Tibial nerve (tissue), 4 donors: Measurements from ENCODE around the gene TP53RK. TPM values are rescaled to one million over a fixed set of nuclear protein-coding genes. Genes with fewer than 3 reads are reported as not detected.

ENCODE experiments used
- DNase-seq, 2 donors: peaks; one replicate each; pipeline ENCODE4 v3.0.0-alpha.2; 2019; ENCODE audit warnings: low spot score in 2 of 2
- H3K27ac ChIP-seq, 4 donors: fragments of 200-600 bp; sonication (generic) in 3 of 4; one replicate each; pipeline ENCODE4 v1.5.1; 2017 to 2019; ENCODE audit warnings: mild to moderate bottlenecking in 1 of 4
- H3K27me3 ChIP-seq, 2 donors: fragments of 200-600 bp; sonication (generic) in 1 of 2; one replicate each; pipeline versions ENCODE4 v1.5.1 to v1.6.0; 2017 to 2019
- H3K36me3 ChIP-seq, 3 donors: fragments of 200-600 bp; sonication (generic); one replicate each; pipeline ENCODE4 v1.5.1; 2018 to 2019
- H3K4me1 ChIP-seq, 4 donors: fragments of 200-600 bp; sonication (generic) in 3 of 4; one replicate each; pipeline ENCODE4 v1.5.1; 2017 to 2019
- H3K4me3 ChIP-seq, 4 donors: fragments of 200-600 bp; sonication (generic) in 3 of 4; one replicate each; pipeline ENCODE4 v1.5.1; 2017 to 2019; ENCODE audit warnings: mild to moderate bottlenecking in 1 of 4, moderate library complexity in 1 of 4
- H3K9me3 ChIP-seq, 4 donors: fragments of 200-600 bp; sonication (generic) in 3 of 4; one replicate each; pipeline ENCODE4 v1.5.1; 2017 to 2019
- CTCF ChIP-seq, 5 experiments: fragments of 200-600 bp in 3 of 5; fragments of 450-650 bp in 2 of 5; sonication (generic) in 3 of 5; IDR thresholded peaks; one replicate each; pipeline ENCODE4 v1.5.1; 2016 to 2019; ENCODE audit warnings: antibody characterized with exemption in 5 of 5, mild to moderate bottlenecking in 3 of 5, moderate library complexity in 2 of 5
- EP300 ChIP-seq, 2 donors: sonication (generic); formaldehyde crosslinking; IDR thresholded peaks; one replicate each; pipeline ENCODE4 v1.6.1; 2017; ENCODE audit warnings: antibody characterized with exemption in 2 of 2, mild to moderate bottlenecking in 1 of 2
- POLR2A ChIP-seq, 2 donors: fragments of 450-650 bp; IDR thresholded peaks; one replicate each; pipeline ENCODE4 v1.6.1; 2017; ENCODE audit warnings: antibody characterized with exemption in 2 of 2, mild to moderate bottlenecking in 2 of 2, moderate library complexity in 2 of 2
- WGBS, 2 donors: methylation state at CpG; one replicate each; pipeline ENCODE4 v1.1.5; 2018; 5-methylcytosine and 5-hydroxymethylcytosine counted together
- total RNA-seq, 4 donors: library from RNA; depleted of rRNA; stranded (reverse); fragments of >200 nt; gene quantifications; one replicate each; pipeline ENCODE4 v1.1.0, GENCODE V29; 2016

The TP53RK gene
- total RNA-seq, 4 donors from 2014 or later, result 16.8 to 24.5 (median 21.9) TPM

DNA sequence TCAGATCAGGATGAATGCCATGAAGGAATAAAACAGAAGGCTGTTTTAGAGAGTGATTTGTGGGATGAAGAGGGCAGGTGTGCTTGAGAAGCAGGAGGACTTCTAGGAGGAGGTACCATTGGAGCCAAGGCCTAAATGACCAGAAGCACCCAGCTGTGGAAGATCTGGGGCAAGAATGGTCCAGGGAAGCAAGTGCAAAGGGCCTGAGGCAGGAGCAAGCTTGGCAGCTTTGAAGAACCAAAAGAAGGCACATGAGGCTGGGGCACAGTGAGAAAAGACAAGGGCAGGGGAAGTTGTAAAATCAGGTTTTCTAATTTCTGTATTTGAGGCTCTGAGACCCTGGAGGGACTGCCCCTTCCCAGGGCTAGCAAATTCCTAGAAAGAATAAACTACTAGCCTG, 47.8 kb downstream of the TP53RK start:
- H3K36me3 ChIP-seq, result no peaks in the 10 kb centered on the region
- TF ChIP-seq POLR2A (IDR thresholded peaks at IDR 0.05), result no peak

GRCh38 chr20:46640536-46641311, 48.5 kb downstream of the TP53RK start:
- Histone ChIP-seq H3K36me3 (no peaks in the 10 kb centered on the region), H3K9me3 (no peaks in the 10 kb centered on the region), H3K4me1 (peaks cover 0 to 19% (median 6%) of the 10 kb centered on the region in 4 donors), H3K27me3 (no peaks in the 10 kb centered on the region), H3K27ac (peak overlapping the region in 2 of 4 donors; percentile 8 to 14), H3K4me3 (no peak overlapping the region)
- DNase-seq, result no peak
- WGBS, 2 donors, result 57 to 64% methylated on average over 13 to 14 of the region's 14 CpGs
- TF ChIP-seq POLR2A (IDR thresholded peaks at IDR 0.05), result no peak
- no peak for TF ChIP-seq CTCF (IDR thresholded peaks at IDR 0.05)
- no peak for TF ChIP-seq EP300 (IDR thresholded peaks at IDR 0.05)

More for the DNA sequence above, 47.8 kb downstream of the TP53RK start:
- no peak for DNase-seq
- no peaks in the 10 kb centered on the region for H3K27me3 ChIP-seq
- peaks cover 0 to 19% (median 6%) of the 10 kb centered on the region in 4 donors for H3K4me1 ChIP-seq
- no peaks in the 10 kb centered on the region for H3K9me3 ChIP-seq
- H3K4me3 ChIP-seq, result no peak overlapping the region
- no peak overlapping the region for H3K27ac ChIP-seq

GRCh38 chr20:46640044-46640443, 49.2 kb downstream of the TP53RK start:
- WGBS, 2 donors, result 82 to 83% methylated on average over 6 of the region's 6 CpGs
- Histone ChIP-seq H3K9me3 (no peaks in the 10 kb centered on the region), H3K27me3 (no peaks in the 10 kb centered on the region), H3K36me3 (no peaks in the 10 kb centered on the region), H3K4me3 (no peak overlapping the region), H3K4me1 (peaks cover 0 to 19% (median 6%) of the 10 kb centered on the region in 4 donors), H3K27ac (peak overlapping the region in 1 of 4 donors; percentile 77)
- DNase-seq, result no peak
- no peak for TF ChIP-seq EP300 (IDR thresholded peaks at IDR 0.05)

GRCh38 chr20:46639587-46639986, 49.7 kb downstream of the TP53RK start:
- peaks cover 0 to 19% (median 6%) of the 10 kb centered on the region in 4 donors for H3K4me1 ChIP-seq
- TF ChIP-seq EP300 (IDR thresholded peaks at IDR 0.05) (no peak), CTCF (IDR thresholded peaks at IDR 0.05) (no peak)
- peak overlapping the region in 1 of 4 donors; percentile 77 for H3K27ac ChIP-seq
- H3K27me3 ChIP-seq, result no peaks in the 10 kb centered on the region
- no peaks in the 10 kb centered on the region for H3K9me3 ChIP-seq
- WGBS, 2 donors, result 90 to 95% methylated on average over 3 of the region's 3 CpGs
- H3K36me3 ChIP-seq, result no peaks in the 10 kb centered on the region
- no peak for DNase-seq
- no peak overlapping the region for H3K4me3 ChIP-seq

DNA sequence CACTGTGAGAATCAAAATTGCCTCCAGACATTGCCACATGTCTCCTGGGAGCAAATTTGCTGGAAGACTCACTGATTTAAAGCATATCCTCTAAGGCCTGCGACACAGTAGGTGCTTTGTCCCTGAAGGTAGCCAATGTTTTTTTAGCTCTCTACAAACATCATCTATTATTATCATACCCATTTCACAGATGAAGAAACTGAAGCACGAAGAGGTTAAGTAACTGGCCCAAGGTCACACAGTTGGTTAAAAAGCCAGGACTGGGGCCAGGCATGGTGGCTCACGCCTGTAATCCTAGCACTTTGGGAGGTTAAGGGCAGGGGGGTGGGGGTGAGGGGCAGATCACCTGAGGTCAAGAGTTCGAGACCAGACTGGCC, 50.4 kb downstream of the TP53RK start:
- Histone ChIP-seq H3K4me3 (no peak overlapping the region), H3K36me3 (no peaks in the 10 kb centered on the region), H3K27ac (peak overlapping the region in 3 of 4 donors; percentile 48 to 77 (median 70)), H3K4me1 (peaks cover 0 to 19% (median 6%) of the 10 kb centered on the region in 4 donors), H3K27me3 (no peaks in the 10 kb centered on the region), H3K9me3 (no peaks in the 10 kb centered on the region)
- 86 to 95% methylated on average over 4 of the region's 4 CpGs for whole genome bisulfite sequencing, 2 donors
- no peak for TF ChIP-seq POLR2A (IDR thresholded peaks at IDR 0.05)
- TF ChIP-seq CTCF (IDR thresholded peaks at IDR 0.05), result no peak
- no peak for TF ChIP-seq EP300 (IDR thresholded peaks at IDR 0.05)
- DNase-seq, result no peak

DNA sequence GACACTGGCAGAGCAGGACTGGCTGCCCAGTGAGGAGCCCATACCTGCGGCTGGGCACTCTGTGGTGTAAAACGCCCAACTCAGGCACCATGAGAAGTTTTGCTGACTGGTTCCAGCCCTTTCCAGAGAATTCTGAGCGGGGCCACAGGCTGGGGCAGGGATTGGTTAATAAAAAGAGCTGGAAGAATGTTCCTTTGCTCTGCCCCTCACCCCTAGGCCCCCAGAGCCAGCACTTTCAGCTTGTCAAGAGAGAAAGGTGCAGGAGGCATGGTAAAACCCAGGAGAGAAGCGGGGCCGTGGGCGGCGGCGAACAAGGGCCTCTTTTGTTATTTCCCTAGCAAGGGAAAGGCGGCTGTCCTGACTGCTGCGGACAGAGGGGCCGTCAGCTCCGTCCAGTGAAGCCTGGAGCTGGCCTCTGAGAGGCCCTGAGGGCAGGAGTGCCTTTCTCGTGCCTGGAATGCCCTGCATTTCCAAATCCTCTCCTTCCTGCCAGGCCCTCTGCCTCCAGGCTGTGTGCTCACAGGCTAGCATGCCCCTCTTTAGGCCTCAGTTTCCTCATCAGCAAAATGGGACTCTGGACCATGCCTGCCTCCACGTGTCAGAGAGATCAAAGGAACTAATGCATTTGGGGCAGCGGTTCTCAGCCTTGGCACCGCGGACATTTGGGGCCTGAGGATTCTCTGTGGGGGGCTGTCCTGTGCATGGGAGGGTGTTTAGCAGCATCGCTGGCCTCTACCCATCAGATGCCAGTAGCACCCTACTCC, 50.9 kb downstream of the TP53RK start:
- Histone ChIP-seq H3K36me3 (no peaks in the 10 kb centered on the region), H3K27me3 (no peaks in the 10 kb centered on the region), H3K9me3 (no peaks in the 10 kb centered on the region), H3K27ac (peak overlapping the region in 3 of 4 donors; percentile 48 to 77 (median 70)), H3K4me1 (peaks cover 0 to 19% (median 6%) of the 10 kb centered on the region in 4 donors), H3K4me3 (no peak overlapping the region)
- TF ChIP-seq POLR2A (IDR thresholded peaks at IDR 0.05) (no peak), EP300 (IDR thresholded peaks at IDR 0.05) (peak in 1 of 2 donors; percentile 17), CTCF (IDR thresholded peaks at IDR 0.05) (no peak)
- no peak for DNase-seq
- WGBS, 2 donors, result 50 to 52% methylated on average over 12 to 18 of the region's 18 CpGs
